GM23338 (cell line): Measurements from ENCODE around the gene FGD4. TPM values are rescaled to one million over a fixed set of nuclear protein-coding genes. Genes with fewer than 3 reads are reported as not detected.

Experiments
- CREB1 ChIP-seq: fragments of 250-450 bp; sonication (Bioruptor Pico); IDR thresholded peaks from 2 replicates; pipeline ENCODE4 v1.5.0; 2020; ENCODE audit warnings: low read depth, mild to moderate bottlenecking, moderate library complexity
- CTCF ChIP-seq, 2 experiments: fragments of 200-600 bp in 1 of 2; sonication (generic) in 1 of 2; conservative IDR thresholded peaks; 2 replicates each; pipeline versions ENCODE4 v1.5.1 to v1.6.1; 2016 to 2017; ENCODE audit warnings: antibody characterized with exemption in 2 of 2, low read depth in 2 of 2, mild to moderate bottlenecking in 2 of 2, moderate library complexity in 1 of 2
- ETS1 ChIP-seq: IDR thresholded peaks from 2 replicates; pipeline ENCODE4 v1.6.1; 2016; ENCODE audit warnings: antibody characterized with exemption
- EZH2 ChIP-seq: fragments of 200-600 bp; sonication (generic); IDR thresholded peaks from one replicate; pipeline ENCODE4 v1.8.0; 2017; ENCODE audit warnings: antibody characterized with exemption, mild to moderate bottlenecking, low read depth; ENCODE audit not compliant: unreplicated experiment
- EZH2phosphoT487 ChIP-seq: fragments of 200-600 bp; sonication (generic); IDR thresholded peaks from one replicate; pipeline ENCODE4 v1.8.1; 2018; ENCODE audit warnings: antibody characterized with exemption; ENCODE audit not compliant: unreplicated experiment
- JUNB ChIP-seq: IDR thresholded peaks from one replicate; pipeline ENCODE4 v1.6.1; 2016; ENCODE audit warnings: antibody characterized with exemption; ENCODE audit not compliant: unreplicated experiment
- POLR2AphosphoS5 ChIP-seq: IDR thresholded peaks from 2 replicates; pipeline ENCODE4 v1.6.1; 2016; ENCODE audit warnings: antibody characterized with exemption, low read depth
- ZNF462 ChIP-seq: fragments of 250-450 bp; sonication (Bioruptor Pico); IDR thresholded peaks from 2 replicates; pipeline ENCODE4 v1.5.0; 2020; ENCODE audit warnings: mild to moderate bottlenecking, moderate library complexity
- polyA plus RNA-seq: library from polyadenylated mRNA; unstranded; fragments of >200 nt; fragmentation: Nextera tagmentation; extraction: Ambion mirVana; gene quantifications from 2 replicates; pipeline ENCODE4 v1.2.1, GENCODE V29; 2016
- total RNA-seq: library from RNA; depleted of rRNA; stranded (reverse); fragments of >200 nt; shearing (Covaris generic); gene quantifications from 2 replicates; pipeline ENCODE4 v1.2.3, GENCODE V29; 2014

FGD4 gene
- total and polyA plus RNA-seq, 2 experiments from 2014 or later: 24.3 to 54.3 TPM

GRCh38 chr12:32661706-32662105 is 262.3 kb downstream of the FGD4 start (continued):
- no peak for TF ChIP-seq ZNF462 (CRISPR knock-in tag)
- TF ChIP-seq ETS1: no peak
- TF ChIP-seq CREB1 (CRISPR knock-in tag): no peak
- TF ChIP-seq CTCF (conservative IDR thresholded peaks at IDR 0.05; ENCODE audit: low read depth in 2 of 2): no peak
- no peak for TF ChIP-seq POLR2AphosphoS5
- no peak for TF ChIP-seq JUNB
- TF ChIP-seq EZH2: no peak
- no peak for TF ChIP-seq EZH2phosphoT487
